Measurements from ENCODE around the gene CSDE1. TPM values are rescaled to one million over a fixed set of nuclear protein-coding genes. Genes with fewer than 3 reads are reported as not detected.
A peak's percentile ranks its signal among the peaks of the same experiment; 100 is the strongest.

CSDE1 gene
- polyA plus RNA-seq, 1 of the 3 experiments (the other 2 are of a cell fraction) = 151 TPM

- H3K79me2 ChIP-seq (ENCODE audit: insufficient read depth) = no peaks in the 10 kb centered on the region
- H3K9ac ChIP-seq = no peak overlapping the region
- DNase-seq = no peak
- no peaks in the 10 kb centered on the region for H3K9me2 ChIP-seq
- H4K20me1 ChIP-seq (ENCODE audit: insufficient read depth) = no peaks in the 10 kb centered on the region
- no peaks in the 10 kb centered on the region for H3K36me3 ChIP-seq (replicated peaks in 1 of 2; ENCODE audit: control insufficient read depth in 1 of 2, insufficient read depth in 2 of 2, low read length in 1 of 2)
- POLR2A ChIA-PET = no interaction called here
- H3K27me3 ChIP-seq (ENCODE audit: insufficient read depth) = peaks cover 31% of the 10 kb centered on the region; the same call in 1 of the 2 replicates
- TF ChIP-seq, protein P1, sequence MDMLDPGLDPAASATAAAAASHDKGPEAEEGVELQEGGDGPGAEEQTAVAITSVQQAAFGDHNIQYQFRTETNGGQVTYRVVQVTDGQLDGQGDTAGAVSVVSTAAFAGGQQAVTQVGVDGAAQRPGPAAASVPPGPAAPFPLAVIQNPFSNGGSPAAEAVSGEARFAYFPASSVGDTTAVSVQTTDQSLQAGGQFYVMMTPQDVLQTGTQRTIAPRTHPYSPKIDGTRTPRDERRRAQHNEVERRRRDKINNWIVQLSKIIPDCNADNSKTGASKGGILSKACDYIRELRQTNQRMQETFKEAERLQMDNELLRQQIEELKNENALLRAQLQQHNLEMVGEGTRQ (IDR thresholded peaks at IDR 0.05; ENCODE audit: borderline replicate concordance, low read depth, low read length) = no peak
- TF ChIP-seq GABPA (IDR thresholded peaks at IDR 0.05; ENCODE audit: low read depth) (no peak), REST (IDR thresholded peaks at IDR 0.05; ENCODE audit: low read depth, low read length) (no peak), RFX5 (IDR thresholded peaks at IDR 0.05; ENCODE audit: low read length) (no peak), ELF1 (IDR thresholded peaks at IDR 0.05) (no peak), TCF12 (IDR thresholded peaks at IDR 0.05) (no peak), MEF2A (IDR thresholded peaks at IDR 0.05; ENCODE audit: borderline replicate concordance, low read depth) (no peak), MXI1 (IDR thresholded peaks at IDR 0.05; ENCODE audit: low read depth, low read length) (no peak), JUND (IDR thresholded peaks at IDR 0.05) (no peak), USF1 (IDR thresholded peaks at IDR 0.05; ENCODE audit: borderline replicate concordance, low read depth) (no peak), ZBTB33 (IDR thresholded peaks at IDR 0.05; ENCODE audit: borderline replicate concordance, low read depth) (no peak), CHD2 (IDR thresholded peaks at IDR 0.05; ENCODE audit: low read length, partially characterized antibody) (no peak), FOXJ3 (CRISPR knock-in tag; IDR thresholded peaks at IDR 0.05) (no peak), MAX (IDR thresholded peaks at IDR 0.05; ENCODE audit: low read depth) (no peak), RXRA (IDR thresholded peaks at IDR 0.05; ENCODE audit: borderline replicate concordance, low read depth) (no peak), NFIC (IDR thresholded peaks at IDR 0.05; ENCODE audit: borderline replicate concordance) (no peak)
- TF ChIP-seq, protein P2, sequence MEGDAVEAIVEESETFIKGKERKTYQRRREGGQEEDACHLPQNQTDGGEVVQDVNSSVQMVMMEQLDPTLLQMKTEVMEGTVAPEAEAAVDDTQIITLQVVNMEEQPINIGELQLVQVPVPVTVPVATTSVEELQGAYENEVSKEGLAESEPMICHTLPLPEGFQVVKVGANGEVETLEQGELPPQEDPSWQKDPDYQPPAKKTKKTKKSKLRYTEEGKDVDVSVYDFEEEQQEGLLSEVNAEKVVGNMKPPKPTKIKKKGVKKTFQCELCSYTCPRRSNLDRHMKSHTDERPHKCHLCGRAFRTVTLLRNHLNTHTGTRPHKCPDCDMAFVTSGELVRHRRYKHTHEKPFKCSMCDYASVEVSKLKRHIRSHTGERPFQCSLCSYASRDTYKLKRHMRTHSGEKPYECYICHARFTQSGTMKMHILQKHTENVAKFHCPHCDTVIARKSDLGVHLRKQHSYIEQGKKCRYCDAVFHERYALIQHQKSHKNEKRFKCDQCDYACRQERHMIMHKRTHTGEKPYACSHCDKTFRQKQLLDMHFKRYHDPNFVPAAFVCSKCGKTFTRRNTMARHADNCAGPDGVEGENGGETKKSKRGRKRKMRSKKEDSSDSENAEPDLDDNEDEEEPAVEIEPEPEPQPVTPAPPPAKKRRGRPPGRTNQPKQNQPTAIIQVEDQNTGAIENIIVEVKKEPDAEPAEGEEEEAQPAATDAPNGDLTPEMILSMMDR (IDR thresholded peaks at IDR 0.05) = no peak
- CTCF ChIA-PET = interaction anchor here (0.9 to 1.3 kb wide), 2 partner anchors 14 to 18 kb away, joined by 4 read pairs; no protein-coding TSS in a partner anchor
- no peak overlapping the region for H3K27ac ChIP-seq (ENCODE audit: low read depth in 2 of 2, low read length in 1 of 2)
- WGBS (ENCODE audit: low lambda C conversion rate) = 0% methylated on average over 1 of the region's 1 CpG
- H2AFZ ChIP-seq (ENCODE audit: low read depth) = peak overlapping the region; percentile 22; the same call in 1 of the 2 replicates
- no peak overlapping the region for H3K4me3 ChIP-seq (ENCODE audit: low read depth in 2 of 2, low read length in 1 of 2)
- H3K4me1 ChIP-seq (ENCODE audit: control insufficient read depth in 1 of 2, insufficient read depth in 2 of 2, low read depth in 1 of 2, low read length in 1 of 2) = no peaks in the 10 kb centered on the region
- no peaks in the 10 kb centered on the region for H3K9me3 ChIP-seq
- no peak overlapping the region for H3K4me2 ChIP-seq
- H3F3A ChIP-seq (replicated peaks; ENCODE audit: insufficient read depth) = no peaks in the 10 kb centered on the region
Measured at GRCh38 chr1:114690148-114690547, 67.6 kb downstream of the CSDE1 start.

Data from SK-N-SH (cell line).